Heart right ventricle (tissue), 16 donors: ENCODE data around the gene RNF115. TPM values are rescaled to one million over a fixed set of nuclear protein-coding genes. Genes with fewer than 3 reads are reported as not detected.
A peak's percentile ranks its signal among the peaks of the same experiment; 100 is the strongest.

Experiments used
- ATAC-seq, 8 donors: fragments of 200-7000 bp; cut with Tn5 transposase; one replicate each; pipeline ENCODE4 v1.9.1; 2020; ENCODE audit warnings: mild to moderate bottlenecking in 8 of 8, moderate library complexity in 8 of 8, moderate number of reproducible peaks in 1 of 8
- DNase-seq, 2 donors: peaks; one replicate each; pipeline ENCODE4 v3.0.0-alpha.2; 2020
- H3K27ac ChIP-seq, 10 donors: fragments of 200-600 bp; sonication (generic) in 2 of 10; one replicate each; pipeline versions ENCODE4 v1.5.0 to v1.8.0; 2020 to 2022; ENCODE audit warnings: mild to moderate bottlenecking in 3 of 10
- H3K27me3 ChIP-seq, 7 donors: fragments of 200-600 bp; one replicate each; pipeline ENCODE4 v1.8.0; 2021 to 2022; ENCODE audit warnings: mild to moderate bottlenecking in 2 of 7
- H3K36me3 ChIP-seq, 9 donors: fragments of 200-600 bp; sonication (generic) in 1 of 9; one replicate each; pipeline versions ENCODE4 v1.5.0 to v1.8.0; 2020 to 2022; ENCODE audit warnings: mild to moderate bottlenecking in 2 of 9
- H3K4me1 ChIP-seq, 9 donors: fragments of 200-600 bp; sonication (generic) in 1 of 9; one replicate each; pipeline versions ENCODE4 v1.5.0 to v1.8.0; 2020 to 2022; ENCODE audit warnings: mild to moderate bottlenecking in 4 of 9
- H3K4me3 ChIP-seq, 10 donors: fragments of 200-600 bp; sonication (generic) in 2 of 10; one replicate each; pipeline versions ENCODE4 v1.5.0 to v1.8.0; 2020 to 2022; ENCODE audit warnings: mild to moderate bottlenecking in 7 of 10, moderate library complexity in 2 of 10
- H3K9me3 ChIP-seq, 11 donors: fragments of 200-600 bp in 10 of 11; sonication (generic) in 2 of 11; one replicate each; pipeline versions ENCODE4 v1.5.0 to v1.8.0; 2013 to 2022; ENCODE audit warnings: mild to moderate bottlenecking in 2 of 11, control low read depth in 1 of 11, moderate library complexity in 1 of 11
- CTCF ChIP-seq, 9 donors: fragments of 200-600 bp; sonication (generic) in 2 of 9; IDR thresholded peaks; one replicate each; pipeline versions ENCODE4 v1.5.0 to v1.8.0; 2021 to 2022; ENCODE audit warnings: antibody characterized with exemption in 9 of 9, mild to moderate bottlenecking in 5 of 9, moderate library complexity in 1 of 9
- WGBS, 2 donors: extraction: QIAGEN DNeasy Blood & Tissue Kit; methylation state at CpG; one replicate each; pipeline ENCODE4 v1.1.7; 2013; ENCODE audit warnings: inconsistent platforms in 1 of 2; 5-methylcytosine and 5-hydroxymethylcytosine counted together
- intact Hi-C, 10 donors: fragments of 100-400 bp; cut with DNase I; formaldehyde crosslinking; loops; one replicate each; pipeline versions ENCODE4 v1.11.1 to v1.14.2; 2022
- polyA plus RNA-seq, 2 donors: library from polyadenylated mRNA; stranded (reverse); fragments of 200-250 nt; gene quantifications; one replicate each; pipeline ENCODE4 v1.2.3, GENCODE V29; 2013
- total RNA-seq, 10 donors: library from RNA; stranded (reverse); fragmentation: NEBNext Ultra II Directional in 3 of 10; extraction: Animal tissue kit (Norgen Biotek cat#: 25700) in 3 of 10; gene quantifications; one replicate each; pipeline versions ENCODE4 v1.2.1 to v1.2.4, GENCODE V29; 2021 to 2023
- donor health status: Arrhythmogenic right ventricular cardiomyopathy.
- donor health status: ischemic (EF 13 %, LVEDD 7.1; RV severe dilation, severe dysfunction).
- donor health status: healthy with polysubstance abuse.
- donor health status: DM: no; HTN: yes; CAD: no.
- donor health status: DM: no; HTN: no; CAD: no.
- donor health status: ischemic (EF 25% LVEDD 6.9; RV normal size, moderate dysfunction).
- donor health status: ischemic (EF 25% LVEDD 5.7; RV mildly dilated, moderate dysfunction).
- donor health status: healthy.
- donor health status: DM: yes; HTN: yes; CAD: no.
- donor health status: Ischemic cardiomyopathy.
- donor health status: ischemic (EF 35%, LVEDD 5.7; RV mildly dilated, moderate dysfunction).
- donor health status: nonischemic (EF 11% LVEDD 7.7; RV severe dilation, severe dysfunction).
- donor health status: DM: yes; HTN: yes; CAD: no.
- donor health status: PGD.
- donor health status: ischemic (EF 29% LVEDD 5.4; RV normal size, mild dysfunction).
- donor health status: nonischemic (EF 23%, LVEDD 6.1; RV moderate dilation, normal function).

Gene RNF115
- total and polyA plus RNA-seq, 12 donors = 12.8 to 99.0 (median 48.9) TPM

- ATAC-seq (no peak), DNase-seq (no peak)
- H3K4me3 ChIP-seq = no peak overlapping the region
- no peaks in the 10 kb centered on the region for H3K9me3 ChIP-seq
- intact Hi-C loops = loop anchor here in 1 of 10 donors (10.0 kb wide), 1 partner anchor 56 kb away; the partner anchor contains the start of gene NUDT17
- no peak for TF ChIP-seq CTCF (IDR thresholded peaks at IDR 0.05)
- H3K27me3 ChIP-seq = no peaks in the 10 kb centered on the region
- H3K36me3 ChIP-seq = peaks cover 0 to 49% (median 1%) of the 10 kb centered on the region in 9 donors
- 99 to 100% methylated on average over 3 of the region's 3 CpGs for WGBS, 2 donors
- no peak overlapping the region for H3K27ac ChIP-seq
- peaks cover 2 to 34% (median 22%) of the 10 kb centered on the region in 9 donors for H3K4me1 ChIP-seq
Measured at GRCh38 chr1:145788580-145788979, 35.3 kb downstream of the RNF115 start.

- Histone ChIP-seq H3K27ac (peak overlapping the region in 8 of 10 donors; percentile 8 to 85 (median 64)), H3K4me3 (no peak overlapping the region), H3K27me3 (no peaks in the 10 kb centered on the region), H3K4me1 (peaks cover 2 to 41% (median 23%) of the 10 kb centered on the region in 9 donors), H3K9me3 (no peaks in the 10 kb centered on the region), H3K36me3 (peaks cover 0 to 43% (median 6%) of the 10 kb centered on the region in 9 donors)
- intact Hi-C loops = loop anchor here in 1 of 10 donors (10.0 kb wide), 1 partner anchor 59 kb away; the partner anchor contains the start of gene NUDT17
- no peak for DNase-seq
- 0 to 73% methylated on average over 1 of the region's 1 CpG for WGBS, 2 donors
- no peak for ATAC-seq
- TF ChIP-seq CTCF (IDR thresholded peaks at IDR 0.05) = no peak
Measured at GRCh38 chr1:145786271-145786670, 37.6 kb downstream of the RNF115 start.

GRCh38 chr1:145785547-145785946 is 38.3 kb downstream of the RNF115 start:
- WGBS, 2 donors = 68 to 95% methylated on average over 1 of the region's 1 CpG
- Histone ChIP-seq H3K27ac (peak overlapping the region in 8 of 10 donors; percentile 8 to 85 (median 64)), H3K9me3 (no peaks in the 10 kb centered on the region), H3K4me1 (peaks cover 2 to 43% (median 26%) of the 10 kb centered on the region in 9 donors), H3K27me3 (no peaks in the 10 kb centered on the region), H3K4me3 (no peak overlapping the region), H3K36me3 (peaks cover 0 to 43% (median 6%) of the 10 kb centered on the region in 9 donors)
- peak in 2 of 8 donors; percentile 11 to 34 for ATAC-seq
- TF ChIP-seq CTCF (IDR thresholded peaks at IDR 0.05) = no peak
- DNase-seq = no peak
- intact Hi-C loops = loop anchor here in 1 of 10 donors (10.0 kb wide), 1 partner anchor 59 kb away; the partner anchor contains the start of gene NUDT17

DNA sequence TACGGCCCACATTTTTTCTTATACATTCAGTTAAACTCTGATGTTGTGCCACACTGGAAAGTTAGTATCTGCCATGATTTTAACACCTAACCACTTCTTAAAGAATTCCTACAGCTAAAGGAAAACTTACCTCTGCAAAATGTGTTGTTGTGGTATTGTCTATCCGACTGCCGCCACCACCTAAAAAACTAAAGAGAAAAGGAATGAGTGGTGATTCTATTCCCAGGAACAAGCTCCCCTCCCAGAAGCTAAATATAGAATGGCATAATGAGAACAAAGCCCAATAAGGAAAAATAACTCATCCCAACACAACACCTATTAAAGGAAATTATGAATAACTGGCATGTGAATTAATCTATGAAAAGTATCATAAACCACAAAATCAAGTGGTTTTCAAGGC is 39.5 kb downstream of the RNF115 start:
- peak overlapping the region; percentile 14 to 56 (median 37) for H3K4me3 ChIP-seq
- no peak for DNase-seq
- 42 to 58% methylated on average over 3 of the region's 3 CpGs for WGBS, 2 donors
- peaks cover 2 to 43% (median 26%) of the 10 kb centered on the region in 9 donors for H3K4me1 ChIP-seq
- intact Hi-C loops = loop anchor here in 1 of 10 donors (10.0 kb wide), 1 partner anchor 60 kb away; the partner anchor contains the start of gene NUDT17
- no peaks in the 10 kb centered on the region for H3K27me3 ChIP-seq
- TF ChIP-seq CTCF (IDR thresholded peaks at IDR 0.05) = no peak
- H3K36me3 ChIP-seq = peaks cover 0 to 45% (median 6%) of the 10 kb centered on the region in 9 donors
- peak overlapping the region; percentile 9 to 85 (median 64) for H3K27ac ChIP-seq
- H3K9me3 ChIP-seq = no peaks in the 10 kb centered on the region
- ATAC-seq = peak in 6 of 8 donors; percentile 32 to 65 (median 60)
